A549 treated with Hydrocortisone at 1 μM for 4 hours (cell line): Measurements from ENCODE around the gene CELA1. TPM values are rescaled to one million over a fixed set of nuclear protein-coding genes. Genes with fewer than 3 reads are reported as not detected.

Experiments
- total RNA-seq: library from RNA; stranded (reverse); fragments of 200-300 nt; extraction: Qiagen RNA extraction; gene quantifications from 5 replicates; pipeline ENCODE4 v1.2.3, GENCODE V29; 2022

Gene CELA1
- not detected in 5 replicates for total RNA-seq

GRCh38 chr12:51346581-51346980 lies at the start of gene CELA1:
TSS of gene CELA1 (minus strand) at chr12:51346679. CDS start at chr12:51346638, 41 bp downstream.

DNA sequence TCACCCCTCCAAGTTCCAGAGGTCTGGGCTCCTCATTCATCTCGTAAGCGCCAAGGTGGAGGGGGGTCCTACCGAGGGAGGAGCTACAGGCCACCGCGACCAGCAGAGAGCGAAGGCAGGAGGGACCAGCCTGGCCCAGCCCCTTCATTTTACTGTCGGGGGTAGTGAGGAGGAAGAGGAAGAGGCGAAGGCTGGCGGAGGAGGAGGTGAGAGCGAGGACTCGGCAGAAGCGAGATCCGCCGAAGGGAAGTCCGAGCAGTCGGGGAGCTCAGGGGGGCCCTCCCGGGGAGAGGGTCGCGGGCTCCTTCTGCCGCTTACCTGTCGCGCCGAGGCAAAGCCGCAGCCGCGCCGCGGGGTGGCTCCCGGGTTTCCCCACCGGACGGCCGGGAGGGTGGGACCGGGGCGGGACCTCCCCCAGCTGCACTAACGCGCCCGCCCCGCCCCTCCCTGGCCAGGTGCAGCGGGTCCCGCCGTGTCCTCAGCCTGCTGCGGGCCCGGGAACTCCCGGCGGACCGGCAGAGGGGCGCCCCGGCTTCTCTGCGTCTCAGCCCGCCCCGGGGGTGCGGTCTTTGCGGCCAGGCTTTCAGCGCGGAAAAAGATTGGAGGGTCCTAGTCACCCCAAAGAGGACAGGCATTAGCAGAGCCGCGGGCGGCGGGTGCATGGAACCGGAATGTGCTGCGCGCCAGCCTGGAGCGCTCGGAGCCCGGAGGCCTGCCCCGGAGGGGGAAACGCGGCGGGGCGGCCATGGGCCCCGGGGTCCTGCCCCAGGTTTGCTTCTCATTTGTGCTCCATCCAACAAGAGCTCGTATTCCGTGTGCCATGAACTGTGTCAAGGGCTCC lies 45.0 kb upstream of the CELA1 start, which contains the start of gene GALNT6:
TSS of gene GALNT6 (minus strand) at position 124 of the 841 bp plus-strand sequence. CDS start 11,625 bp downstream, outside the sequence.

GRCh38 chr12:51323966-51324895 lies 22.2 kb downstream of the CELA1 start, which contains the start of gene BIN2:
TSS of gene BIN2 (minus strand) at chr12:51324174. CDS start at chr12:51324102, 72 bp downstream.

Other genes starting within 250 kb of the CELA1 start
- 16.2 to 21.9 TPM (median 19.0 TPM) in 5 replicates for gene TFCP2, start 173.5 kb downstream of the CELA1 start, total RNA-seq
- gene POU6F1, start 128.6 kb downstream of the CELA1 start, total RNA-seq, result 0.91 to 2.2 TPM (median 1.3 TPM) in 5 replicates
- gene DAZAP2, start 107.9 kb downstream of the CELA1 start, total RNA-seq, result 307 to 375 TPM (median 314 TPM) in 5 replicates
- 21.5 to 28.4 TPM (median 27.2 TPM) in 5 replicates for gene SMAGP, start 76.3 kb downstream of the CELA1 start, total RNA-seq
- 0.09 to 0.25 TPM (median 0.14 TPM) in 5 replicates for gene BIN2, start 22.5 kb downstream of the CELA1 start, total RNA-seq
- gene GALNT6, start 44.7 kb upstream of the CELA1 start, total RNA-seq, result 2.4 to 4.3 TPM (median 3.1 TPM) in 5 replicates
- 1.1 to 1.5 TPM (median 1.3 TPM) in 5 replicates for gene SLC4A8, start 78.2 kb upstream of the CELA1 start, total RNA-seq
- 1.00 to 1.7 TPM (median 1.5 TPM) in 5 replicates for gene SCN8A, start 244.6 kb upstream of the CELA1 start, total RNA-seq